WTC11 (cell line): Measurements from ENCODE around the gene PHTF2. TPM values are rescaled to one million over a fixed set of nuclear protein-coding genes. Genes with fewer than 3 reads are reported as not detected.

Experiments used
- ATAC-seq: fragments of 200-7000 bp; cut with Tn5 transposase; 2 replicates; pipeline ENCODE4 v1.10.0; 2021; ENCODE audit warnings: mild to moderate bottlenecking, moderate library complexity
- CTCF ChIA-PET: fragments of 300-600 bp; sonication (Branson Sonifier 250); formaldehyde crosslinking; loops from one replicate; lab custom pipeline; 2021; ENCODE audit warnings: antibody characterized with exemption; lab: Charles Lee
- POLR2A ChIA-PET: fragments of 350-600 bp; sonication (Branson Sonifier 250); formaldehyde crosslinking; loops from one replicate; lab custom pipeline; 2021; ENCODE audit warnings: antibody characterized with exemption; lab: Charles Lee
- DNase-seq: peaks from one replicate; pipeline ENCODE4 v3.0.0; 2021; ENCODE audit warnings: low spot score
- H3K27ac Mint-ChIP-seq: 2 replicates; pipeline ENCODE4 v1.8.0; 2021; ENCODE audit warnings: mixed read lengths
- H3K27me3 Mint-ChIP-seq: 2 replicates; pipeline ENCODE4 v1.8.0; 2021; ENCODE audit warnings: low read depth, mild to moderate bottlenecking, moderate library complexity, mixed read lengths
- H3K36me3 Mint-ChIP-seq: 2 replicates; pipeline ENCODE4 v1.8.0; 2021; ENCODE audit warnings: mixed read lengths
- H3K4me1 Mint-ChIP-seq: 2 replicates; pipeline ENCODE4 v1.8.0; 2022; ENCODE audit warnings: mixed read lengths
- H3K4me3 Mint-ChIP-seq: 2 replicates; pipeline ENCODE4 v1.8.0; 2021; ENCODE audit warnings: mild to moderate bottlenecking, moderate library complexity, mixed read lengths
- H3K9me3 Mint-ChIP-seq: 2 replicates; pipeline ENCODE4 v1.8.0; 2021; ENCODE audit warnings: mixed read lengths
- CBFB ChIP-seq: sonication (generic); formaldehyde crosslinking; IDR thresholded peaks from 2 replicates; pipeline ENCODE4 v1.8.1; 2022; ENCODE audit warnings: mild to moderate bottlenecking, low read depth, missing genetic modification reagents
- ESRRA ChIP-seq: sonication (generic); formaldehyde crosslinking; IDR thresholded peaks from 2 replicates; pipeline ENCODE4 v1.8.1; 2022; ENCODE audit warnings: mild to moderate bottlenecking, missing genetic modification reagents, borderline replicate concordance
- FOXK1 ChIP-seq: sonication (generic); formaldehyde crosslinking; IDR thresholded peaks from 2 replicates; pipeline ENCODE4 v1.8.0; 2022; ENCODE audit warnings: mild to moderate bottlenecking, moderate library complexity, missing genetic modification reagents
- FOXP1 ChIP-seq: sonication (generic); formaldehyde crosslinking; IDR thresholded peaks from 2 replicates; pipeline ENCODE4 v1.8.0; 2022; ENCODE audit warnings: missing genetic modification reagents, mild to moderate bottlenecking, moderate library complexity, borderline replicate concordance
- GABPB1 ChIP-seq: sonication (generic); formaldehyde crosslinking; IDR thresholded peaks from 2 replicates; pipeline ENCODE4 v1.8.1; 2023; ENCODE audit warnings: mild to moderate bottlenecking, missing genetic modification reagents
- HMGA2 ChIP-seq: fragments of 250-450 bp; sonication (Bioruptor Pico); IDR thresholded peaks from 2 replicates; pipeline ENCODE4 v1.4.0; 2021; ENCODE audit warnings: mild to moderate bottlenecking, moderate library complexity
- IRF2 ChIP-seq: sonication (generic); formaldehyde crosslinking; IDR thresholded peaks from 2 replicates; pipeline ENCODE4 v1.8.0; 2022; ENCODE audit warnings: low read depth, missing genetic modification reagents, borderline replicate concordance
- KAT7 ChIP-seq: sonication (generic); formaldehyde crosslinking; IDR thresholded peaks from 2 replicates; pipeline ENCODE4 v1.8.1; 2023; ENCODE audit warnings: missing genetic modification reagents, mild to moderate bottlenecking, borderline replicate concordance
- NFATC4 ChIP-seq: fragments of 250-450 bp; sonication (Bioruptor Pico); IDR thresholded peaks from 2 replicates; pipeline ENCODE4 v1.9.0; 2021; ENCODE audit warnings: mild to moderate bottlenecking
- NR1H2 ChIP-seq: sonication (generic); formaldehyde crosslinking; IDR thresholded peaks from 2 replicates; pipeline ENCODE4 v1.9.0; 2021; ENCODE audit warnings: mild to moderate bottlenecking, moderate library complexity, missing genetic modification reagents
- RELA ChIP-seq: sonication (generic); formaldehyde crosslinking; IDR thresholded peaks from 2 replicates; pipeline ENCODE4 v1.8.1; 2022; ENCODE audit warnings: missing genetic modification reagents, mild to moderate bottlenecking, borderline replicate concordance
- SMAD3 ChIP-seq: sonication (generic); formaldehyde crosslinking; IDR thresholded peaks from 2 replicates; pipeline ENCODE4 v1.8.0; 2022; ENCODE audit warnings: missing genetic modification reagents, mild to moderate bottlenecking, borderline replicate concordance
- SMAD4 ChIP-seq: sonication (generic); formaldehyde crosslinking; IDR thresholded peaks from 2 replicates; pipeline ENCODE4 v1.8.0; 2022; ENCODE audit warnings: mild to moderate bottlenecking, missing genetic modification reagents
- ZNF396 ChIP-seq: fragments of 250-450 bp; sonication (Bioruptor Pico); IDR thresholded peaks from 2 replicates; pipeline ENCODE4 v1.8.0; 2021; ENCODE audit warnings: mild to moderate bottlenecking, moderate library complexity, borderline replicate concordance
- ZNF423 ChIP-seq: fragments of 250-450 bp; sonication (Bioruptor Pico); IDR thresholded peaks from 2 replicates; pipeline ENCODE4 v2.1.2; 2022; ENCODE audit warnings: mild to moderate bottlenecking, moderate library complexity
- ZNF512 ChIP-seq: sonication (generic); formaldehyde crosslinking; IDR thresholded peaks from 2 replicates; pipeline ENCODE4 v1.8.1; 2022; ENCODE audit warnings: missing genetic modification reagents, borderline replicate concordance
- total RNA-seq: library from RNA; stranded (reverse); gene quantifications from 3 replicates; pipeline ENCODE4 v1.2.3, GENCODE V29; 2021
- TF ChIP-seq, protein P1 (sequence below): sonication (generic); formaldehyde crosslinking; IDR thresholded peaks from 2 replicates; pipeline ENCODE4 v1.8.1; 2023; ENCODE audit warnings: mild to moderate bottlenecking, missing genetic modification reagents
- TF ChIP-seq, protein P2 (sequence below): fragments of 200-600 bp; IDR thresholded peaks from 2 replicates; pipeline ENCODE4 v1.8.0; 2022; ENCODE audit warnings: antibody characterized with exemption
- TF ChIP-seq, protein P3 (sequence below): fragments of 250-450 bp; sonication (Bioruptor Pico); IDR thresholded peaks from 2 replicates; pipeline ENCODE4 v1.9.0; 2021; ENCODE audit warnings: mild to moderate bottlenecking, borderline replicate concordance

The PHTF2 gene
- total RNA-seq, 1 experiment from 2014 or later: 17.9 TPM

DNA sequence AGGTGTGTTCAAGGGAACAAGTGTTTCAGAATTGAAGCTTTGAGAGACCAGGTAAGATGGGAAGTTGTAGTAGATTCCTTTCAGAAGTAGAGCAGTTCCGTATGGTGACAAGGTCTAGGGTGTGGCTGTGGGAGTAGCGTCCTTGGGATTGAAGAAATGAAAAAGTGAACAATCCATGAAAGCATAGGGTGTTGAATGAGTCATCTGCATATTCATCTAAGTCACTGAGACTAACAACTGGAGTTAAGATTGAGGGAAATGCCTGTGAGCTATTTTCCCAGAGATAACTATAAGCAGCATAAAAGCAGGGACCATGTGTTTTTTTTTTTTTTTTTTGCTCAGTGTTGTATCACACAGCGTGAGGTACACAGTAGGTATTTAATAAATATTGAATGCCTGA is 134.8 kb downstream of the PHTF2 start (continued):
- TF ChIP-seq, protein P1, sequence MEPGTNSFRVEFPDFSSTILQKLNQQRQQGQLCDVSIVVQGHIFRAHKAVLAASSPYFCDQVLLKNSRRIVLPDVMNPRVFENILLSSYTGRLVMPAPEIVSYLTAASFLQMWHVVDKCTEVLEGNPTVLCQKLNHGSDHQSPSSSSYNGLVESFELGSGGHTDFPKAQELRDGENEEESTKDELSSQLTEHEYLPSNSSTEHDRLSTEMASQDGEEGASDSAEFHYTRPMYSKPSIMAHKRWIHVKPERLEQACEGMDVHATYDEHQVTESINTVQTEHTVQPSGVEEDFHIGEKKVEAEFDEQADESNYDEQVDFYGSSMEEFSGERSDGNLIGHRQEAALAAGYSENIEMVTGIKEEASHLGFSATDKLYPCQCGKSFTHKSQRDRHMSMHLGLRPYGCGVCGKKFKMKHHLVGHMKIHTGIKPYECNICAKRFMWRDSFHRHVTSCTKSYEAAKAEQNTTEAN (CRISPR knock-in tag): no peak
- TF ChIP-seq CBFB (CRISPR knock-in tag) (no peak), SMAD4 (no peak), ZNF512 (CRISPR knock-in tag) (no peak)
- TF ChIP-seq, all 79 proteins: peak for 0

GRCh38 chr7:77935652-77936348 is 137.2 kb downstream of the PHTF2 start:
- Mint-ChIP-seq H3K36me3 (no peaks in the 10 kb centered on the region; the same call in 1 of the 2 replicates), H3K4me3 (no peak overlapping the region), H3K27me3 (no peaks in the 10 kb centered on the region), H3K9me3 (no peaks in the 10 kb centered on the region), H3K4me1 (peaks cover 14% of the 10 kb centered on the region), H3K27ac (0 out of 2 replicates have a peak overlapping the region, but pooled peaks have one; percentile 28)
- no peak for DNase-seq
- no peak for ATAC-seq
- CTCF ChIA-PET: interaction anchor here (0.9 to 2.1 kb wide), 5 partner anchors 9 to 104 kb away, joined by 4 to 5 read pairs (median 4); no protein-coding TSS in a partner anchor
- POLR2A ChIA-PET: no interaction called here
- TF ChIP-seq CBFB (CRISPR knock-in tag) (no peak), ZNF423 (CRISPR knock-in tag) (no peak), ZNF396 (CRISPR knock-in tag) (no peak), NFATC4 (CRISPR knock-in tag) (no peak), NR1H2 (CRISPR knock-in tag) (no peak)
- TF ChIP-seq, protein P1 (CRISPR knock-in tag): no peak

DNA sequence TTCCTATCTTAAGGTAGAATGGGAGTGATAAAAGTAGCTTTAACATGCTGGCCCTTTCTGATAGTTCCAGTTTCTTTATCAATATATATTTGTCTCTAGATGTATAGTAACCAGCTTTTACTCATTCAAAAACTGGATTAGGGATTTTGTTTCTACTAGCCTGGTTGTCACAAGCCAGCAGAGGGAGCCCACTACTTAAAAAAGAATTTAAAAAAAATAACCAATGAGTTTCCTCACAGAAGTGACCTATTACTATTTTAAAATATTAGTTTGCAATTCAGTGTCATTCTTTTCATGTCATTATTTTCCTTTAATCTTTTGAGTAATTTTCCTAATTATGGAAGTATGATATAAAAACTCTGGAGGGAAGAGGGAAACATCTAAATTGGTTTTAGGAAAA is 142.1 kb downstream of the PHTF2 start:
- no peak for ATAC-seq
- no peaks in the 10 kb centered on the region for H3K4me1 Mint-ChIP-seq
- H3K27ac Mint-ChIP-seq: no peak overlapping the region
- POLR2A ChIA-PET: no interaction called here
- no peak for TF ChIP-seq IRF2 (CRISPR knock-in tag)
- TF ChIP-seq, protein P2, sequence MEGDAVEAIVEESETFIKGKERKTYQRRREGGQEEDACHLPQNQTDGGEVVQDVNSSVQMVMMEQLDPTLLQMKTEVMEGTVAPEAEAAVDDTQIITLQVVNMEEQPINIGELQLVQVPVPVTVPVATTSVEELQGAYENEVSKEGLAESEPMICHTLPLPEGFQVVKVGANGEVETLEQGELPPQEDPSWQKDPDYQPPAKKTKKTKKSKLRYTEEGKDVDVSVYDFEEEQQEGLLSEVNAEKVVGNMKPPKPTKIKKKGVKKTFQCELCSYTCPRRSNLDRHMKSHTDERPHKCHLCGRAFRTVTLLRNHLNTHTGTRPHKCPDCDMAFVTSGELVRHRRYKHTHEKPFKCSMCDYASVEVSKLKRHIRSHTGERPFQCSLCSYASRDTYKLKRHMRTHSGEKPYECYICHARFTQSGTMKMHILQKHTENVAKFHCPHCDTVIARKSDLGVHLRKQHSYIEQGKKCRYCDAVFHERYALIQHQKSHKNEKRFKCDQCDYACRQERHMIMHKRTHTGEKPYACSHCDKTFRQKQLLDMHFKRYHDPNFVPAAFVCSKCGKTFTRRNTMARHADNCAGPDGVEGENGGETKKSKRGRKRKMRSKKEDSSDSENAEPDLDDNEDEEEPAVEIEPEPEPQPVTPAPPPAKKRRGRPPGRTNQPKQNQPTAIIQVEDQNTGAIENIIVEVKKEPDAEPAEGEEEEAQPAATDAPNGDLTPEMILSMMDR: 0 out of 2 replicates have a peak, but pooled peaks have one; percentile 28
- no peak for TF ChIP-seq GABPB1 (CRISPR knock-in tag)
- no peak for TF ChIP-seq SMAD3
- CTCF ChIA-PET: interaction anchor here (0.5 to 1.2 kb wide), 14 partner anchors 9 to 753 kb away, joined by 3 to 8 read pairs (median 3); no protein-coding TSS in a partner anchor
- no peak overlapping the region for H3K4me3 Mint-ChIP-seq
- no peaks in the 10 kb centered on the region for H3K9me3 Mint-ChIP-seq
- no peaks in the 10 kb centered on the region; the same call in 1 of the 2 replicates for H3K36me3 Mint-ChIP-seq
- DNase-seq: no peak
- no peaks in the 10 kb centered on the region for H3K27me3 Mint-ChIP-seq

- TF ChIP-seq FOXK1 (CRISPR knock-in tag) (no peak), HMGA2 (CRISPR knock-in tag) (no peak), ESRRA (CRISPR knock-in tag) (no peak), RELA (no peak), FOXP1 (CRISPR knock-in tag) (no peak), KAT7 (no peak), SMAD4 (no peak)
- TF ChIP-seq, protein P3, sequence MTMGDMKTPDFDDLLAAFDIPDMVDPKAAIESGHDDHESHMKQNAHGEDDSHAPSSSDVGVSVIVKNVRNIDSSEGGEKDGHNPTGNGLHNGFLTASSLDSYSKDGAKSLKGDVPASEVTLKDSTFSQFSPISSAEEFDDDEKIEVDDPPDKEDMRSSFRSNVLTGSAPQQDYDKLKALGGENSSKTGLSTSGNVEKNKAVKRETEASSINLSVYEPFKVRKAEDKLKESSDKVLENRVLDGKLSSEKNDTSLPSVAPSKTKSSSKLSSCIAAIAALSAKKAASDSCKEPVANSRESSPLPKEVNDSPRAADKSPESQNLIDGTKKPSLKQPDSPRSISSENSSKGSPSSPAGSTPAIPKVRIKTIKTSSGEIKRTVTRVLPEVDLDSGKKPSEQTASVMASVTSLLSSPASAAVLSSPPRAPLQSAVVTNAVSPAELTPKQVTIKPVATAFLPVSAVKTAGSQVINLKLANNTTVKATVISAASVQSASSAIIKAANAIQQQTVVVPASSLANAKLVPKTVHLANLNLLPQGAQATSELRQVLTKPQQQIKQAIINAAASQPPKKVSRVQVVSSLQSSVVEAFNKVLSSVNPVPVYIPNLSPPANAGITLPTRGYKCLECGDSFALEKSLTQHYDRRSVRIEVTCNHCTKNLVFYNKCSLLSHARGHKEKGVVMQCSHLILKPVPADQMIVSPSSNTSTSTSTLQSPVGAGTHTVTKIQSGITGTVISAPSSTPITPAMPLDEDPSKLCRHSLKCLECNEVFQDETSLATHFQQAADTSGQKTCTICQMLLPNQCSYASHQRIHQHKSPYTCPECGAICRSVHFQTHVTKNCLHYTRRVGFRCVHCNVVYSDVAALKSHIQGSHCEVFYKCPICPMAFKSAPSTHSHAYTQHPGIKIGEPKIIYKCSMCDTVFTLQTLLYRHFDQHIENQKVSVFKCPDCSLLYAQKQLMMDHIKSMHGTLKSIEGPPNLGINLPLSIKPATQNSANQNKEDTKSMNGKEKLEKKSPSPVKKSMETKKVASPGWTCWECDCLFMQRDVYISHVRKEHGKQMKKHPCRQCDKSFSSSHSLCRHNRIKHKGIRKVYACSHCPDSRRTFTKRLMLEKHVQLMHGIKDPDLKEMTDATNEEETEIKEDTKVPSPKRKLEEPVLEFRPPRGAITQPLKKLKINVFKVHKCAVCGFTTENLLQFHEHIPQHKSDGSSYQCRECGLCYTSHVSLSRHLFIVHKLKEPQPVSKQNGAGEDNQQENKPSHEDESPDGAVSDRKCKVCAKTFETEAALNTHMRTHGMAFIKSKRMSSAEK (CRISPR knock-in tag): no peak
- TF ChIP-seq, all 79 proteins: peak for 0
- no peak for ATAC-seq
- H3K36me3 Mint-ChIP-seq: no peaks in the 10 kb centered on the region; the same call in 1 of the 2 replicates
- ChIA-PET POLR2A (no interaction called here), CTCF (no interaction called here)
- DNase-seq: no peak
- H3K27ac Mint-ChIP-seq: no peak overlapping the region
- no peaks in the 10 kb centered on the region for H3K27me3 Mint-ChIP-seq
- H3K4me3 Mint-ChIP-seq: no peak overlapping the region
- H3K4me1 Mint-ChIP-seq: no peaks in the 10 kb centered on the region
- H3K9me3 Mint-ChIP-seq: no peaks in the 10 kb centered on the region
Measured at GRCh38 chr7:77942431-77942830, 143.9 kb downstream of the PHTF2 start.
